Suprapubic skin (tissue), 4 donors: ENCODE data around the gene SYN1. TPM values are rescaled to one million over a fixed set of nuclear protein-coding genes. Genes with fewer than 3 reads are reported as not detected.
A peak's percentile ranks its signal among the peaks of the same experiment; 100 is the strongest.
"Not testable (repeated sequence)": the region's sequence is repeated elsewhere in the genome, so short reads cannot be mapped to it uniquely, and the experiment has no call there.

Source experiments
- DNase-seq, 2 donors: peaks; one replicate each; pipeline ENCODE4 v3.0.0-alpha.2; 2019; ENCODE audit warnings: low spot score in 2 of 2
- H3K27ac ChIP-seq: fragments of 200-600 bp; sonication (generic); one replicate; pipeline ENCODE4 v1.5.1; 2019
- H3K27me3 ChIP-seq: fragments of 200-600 bp; sonication (generic); one replicate; pipeline ENCODE4 v1.5.1; 2019
- H3K36me3 ChIP-seq: fragments of 200-600 bp; sonication (generic); one replicate; pipeline ENCODE4 v1.5.1; 2019
- H3K4me1 ChIP-seq: fragments of 200-600 bp; sonication (generic); one replicate; pipeline ENCODE4 v1.5.1; 2019
- H3K4me3 ChIP-seq: fragments of 200-600 bp; sonication (generic); one replicate; pipeline ENCODE4 v1.5.1; 2019; ENCODE audit warnings: mild to moderate bottlenecking
- H3K9me3 ChIP-seq: fragments of 200-600 bp; sonication (generic); one replicate; pipeline ENCODE4 v1.5.1; 2019
- EP300 ChIP-seq: sonication (generic); formaldehyde crosslinking; IDR thresholded peaks from one replicate; pipeline ENCODE4 v1.6.1; 2017; ENCODE audit warnings: antibody characterized with exemption
- POLR2A ChIP-seq, 2 donors: fragments of 450-650 bp; IDR thresholded peaks; one replicate each; pipeline ENCODE4 v1.6.1; 2017; ENCODE audit warnings: antibody characterized with exemption in 2 of 2, mild to moderate bottlenecking in 2 of 2, moderate library complexity in 2 of 2
- POLR2AphosphoS5 ChIP-seq, 3 donors: sonication (generic); formaldehyde crosslinking; IDR thresholded peaks; one replicate each; pipeline ENCODE4 v1.6.1; 2017; ENCODE audit warnings: antibody characterized with exemption in 3 of 3
- WGBS: methylation state at CpG from one replicate; pipeline ENCODE4 v1.1.5; 2018; 5-methylcytosine and 5-hydroxymethylcytosine counted together
- total RNA-seq, 4 donors: library from RNA; depleted of rRNA; stranded (reverse); fragments of >200 nt; gene quantifications; one replicate each; pipeline ENCODE4 v1.1.0, GENCODE V29; 2016
- TF ChIP-seq, protein P1 (sequence below), 2 donors: fragments of 200-600 bp in 1 of 2; fragments of 450-650 bp in 1 of 2; sonication (generic) in 1 of 2; IDR thresholded peaks; one replicate each; pipeline ENCODE4 v1.5.1; 2016 to 2019; ENCODE audit warnings: antibody characterized with exemption in 2 of 2, mild to moderate bottlenecking in 1 of 2, moderate library complexity in 1 of 2

Gene SYN1
- total RNA-seq, result 1 to 10 TPM in 1 of 4 donors, under 1 TPM in 2, not detected in 1; 0.34 to 2.2 (median 0.89) TPM

DNA sequence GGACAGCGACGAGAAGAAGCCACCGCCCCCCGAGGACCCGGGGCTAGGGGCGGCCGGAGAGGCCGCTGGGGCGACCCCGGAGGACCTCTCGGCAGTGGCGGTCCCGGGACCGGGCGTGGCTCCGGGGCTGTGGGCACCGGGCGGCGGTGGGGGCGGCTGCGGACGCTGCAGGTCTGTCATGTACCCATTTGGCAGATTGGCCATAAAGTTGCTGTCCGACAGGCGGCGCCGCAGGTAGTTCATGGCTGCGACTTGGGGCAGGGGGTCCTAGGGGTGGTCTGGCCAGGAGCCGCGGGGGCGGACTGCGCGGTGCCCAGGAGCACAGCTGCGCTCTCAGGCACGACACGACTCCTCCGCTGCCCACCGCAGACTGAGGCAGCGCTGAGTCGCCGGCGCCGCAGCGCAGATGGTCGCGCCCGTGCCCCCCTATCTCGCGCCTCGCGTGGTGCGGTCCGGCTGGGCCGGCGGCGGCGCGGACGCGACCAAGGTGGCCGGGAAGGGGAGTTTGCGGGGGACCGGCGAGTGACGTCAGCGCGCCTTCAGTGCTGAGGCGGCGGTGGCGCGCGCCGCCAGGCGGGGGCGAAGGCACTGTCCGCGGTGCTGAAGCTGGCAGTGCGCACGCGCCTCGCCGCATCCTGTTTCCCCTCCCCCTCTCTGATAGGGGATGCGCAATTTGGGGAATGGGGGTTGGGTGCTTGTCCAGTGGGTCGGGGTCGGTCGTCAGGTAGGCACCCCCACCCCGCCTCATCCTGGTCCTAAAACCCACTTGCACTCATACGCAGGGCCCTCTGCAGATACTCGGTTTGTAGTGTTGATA, at the start of gene SYN1:
Gene SYN1 (minus strand): TSS at position 372 of the 817 bp plus-strand sequence. CDS start 129 bp downstream, at position 243.
- Histone ChIP-seq H3K4me1 (peaks cover 10% of the 10 kb centered on the region), H3K4me3 (peak within 1 kb of the TSS; percentile 37), H3K36me3 (no peaks in the 10 kb centered on the region), H3K27ac (no peak within 1 kb of the TSS), H3K9me3 (no peaks in the 10 kb centered on the region), H3K27me3 (peaks cover 4% of the 10 kb centered on the region)
- peak in 1 of 2 donors; percentile 82 for DNase-seq
- 22% methylated on average over 5 of the region's 88 CpGs for WGBS
- TF ChIP-seq EP300, result no peak
- TF ChIP-seq, protein P1, sequence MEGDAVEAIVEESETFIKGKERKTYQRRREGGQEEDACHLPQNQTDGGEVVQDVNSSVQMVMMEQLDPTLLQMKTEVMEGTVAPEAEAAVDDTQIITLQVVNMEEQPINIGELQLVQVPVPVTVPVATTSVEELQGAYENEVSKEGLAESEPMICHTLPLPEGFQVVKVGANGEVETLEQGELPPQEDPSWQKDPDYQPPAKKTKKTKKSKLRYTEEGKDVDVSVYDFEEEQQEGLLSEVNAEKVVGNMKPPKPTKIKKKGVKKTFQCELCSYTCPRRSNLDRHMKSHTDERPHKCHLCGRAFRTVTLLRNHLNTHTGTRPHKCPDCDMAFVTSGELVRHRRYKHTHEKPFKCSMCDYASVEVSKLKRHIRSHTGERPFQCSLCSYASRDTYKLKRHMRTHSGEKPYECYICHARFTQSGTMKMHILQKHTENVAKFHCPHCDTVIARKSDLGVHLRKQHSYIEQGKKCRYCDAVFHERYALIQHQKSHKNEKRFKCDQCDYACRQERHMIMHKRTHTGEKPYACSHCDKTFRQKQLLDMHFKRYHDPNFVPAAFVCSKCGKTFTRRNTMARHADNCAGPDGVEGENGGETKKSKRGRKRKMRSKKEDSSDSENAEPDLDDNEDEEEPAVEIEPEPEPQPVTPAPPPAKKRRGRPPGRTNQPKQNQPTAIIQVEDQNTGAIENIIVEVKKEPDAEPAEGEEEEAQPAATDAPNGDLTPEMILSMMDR (IDR thresholded peaks at IDR 0.05), result peak in 1 of 2 donors; percentile 8
- no peak for TF ChIP-seq POLR2A (IDR thresholded peaks at IDR 0.05)

DNA sequence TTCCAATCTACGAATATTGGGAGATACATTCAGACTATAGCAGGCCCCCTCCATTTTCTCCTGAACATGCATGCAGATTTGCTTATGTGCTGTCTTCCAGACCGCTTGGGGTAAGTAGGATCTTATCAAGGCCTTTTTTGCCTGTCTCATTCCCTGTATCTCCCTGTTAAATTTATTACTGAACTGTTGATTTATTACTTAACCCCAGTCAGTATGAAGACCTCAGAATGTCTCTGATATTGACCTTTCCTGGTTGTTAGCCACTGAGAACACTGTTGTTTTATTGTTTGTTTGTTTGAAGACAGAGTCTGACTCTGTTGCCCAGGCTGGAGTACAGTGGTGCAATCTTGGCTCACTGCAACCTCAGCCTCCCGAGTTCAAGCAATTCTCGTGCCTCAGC, 46.1 kb upstream of the SYN1 start:
- H3K27ac ChIP-seq, H3K4me3 ChIP-seq, H3K4me1 ChIP-seq, H3K36me3 ChIP-seq, H3K27me3 ChIP-seq, DNase-seq, H3K9me3 ChIP-seq: not testable (repeated sequence)
- WGBS, result 85% methylated on average over 4 of the region's 4 CpGs

DNA sequence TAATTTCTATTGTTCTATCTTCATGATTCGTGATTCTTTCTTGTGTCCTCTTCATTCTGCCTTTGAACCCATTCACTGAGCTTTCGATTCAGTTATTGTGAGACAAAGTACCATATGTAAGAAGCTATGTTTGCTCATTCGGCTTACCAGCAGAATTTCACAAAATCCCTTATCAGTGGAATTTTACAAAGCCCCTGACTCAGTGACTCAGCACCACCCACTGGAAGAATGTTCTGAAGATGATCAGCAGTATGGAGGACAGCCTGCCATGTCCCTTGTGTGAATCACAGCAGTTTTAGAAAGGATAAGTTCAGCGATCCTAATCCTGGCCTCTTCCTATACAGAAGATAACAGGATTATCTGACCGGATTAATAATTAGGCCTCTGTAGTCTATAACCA, 45.1 kb upstream of the SYN1 start:
- 77% methylated on average over 5 of the region's 5 CpGs for WGBS
- H3K4me1 ChIP-seq, result no peaks in the 10 kb centered on the region
- TF ChIP-seq POLR2A (IDR thresholded peaks at IDR 0.05), result no peak
- no peak for TF ChIP-seq EP300
- TF ChIP-seq, protein P1 (IDR thresholded peaks at IDR 0.05), result no peak
- no peak for TF ChIP-seq POLR2AphosphoS5 (IDR thresholded peaks at IDR 0.05)
- DNase-seq, result no peak
- H3K4me3 ChIP-seq, result no peak overlapping the region
- no peaks in the 10 kb centered on the region for H3K27me3 ChIP-seq
- no peaks in the 10 kb centered on the region for H3K9me3 ChIP-seq
- no peaks in the 10 kb centered on the region for H3K36me3 ChIP-seq
- no peak overlapping the region for H3K27ac ChIP-seq

DNA sequence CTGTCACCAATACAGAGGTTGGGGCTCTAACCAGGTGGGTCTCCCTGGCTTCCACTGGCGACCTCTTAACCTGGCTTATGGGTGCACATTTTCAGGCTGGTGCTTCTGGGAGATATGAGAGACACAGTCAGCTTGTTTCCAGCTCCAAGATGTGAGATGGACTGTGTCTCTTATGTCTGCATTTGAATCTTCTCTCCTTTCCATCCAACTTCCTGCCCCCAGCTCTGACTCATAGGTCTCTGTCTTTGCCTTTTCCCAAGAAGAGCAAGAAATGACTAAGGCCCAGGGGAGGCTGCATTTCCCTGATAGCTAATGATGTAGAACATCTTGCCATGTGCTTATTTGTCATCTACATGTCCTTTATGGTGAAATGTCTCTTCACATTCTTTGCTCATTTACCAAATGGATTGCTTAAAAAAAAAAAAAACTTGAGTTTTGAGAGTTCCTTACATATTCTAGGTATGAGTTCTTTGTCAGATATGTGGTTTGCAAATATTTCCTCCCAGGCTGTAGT, 42.5 kb upstream of the SYN1 start:
- Histone ChIP-seq H3K27me3 (no peaks in the 10 kb centered on the region), H3K9me3 (no peaks in the 10 kb centered on the region), H3K4me1 (peaks cover 2% of the 10 kb centered on the region), H3K27ac (no peak overlapping the region), H3K36me3 (peaks cover 4% of the 10 kb centered on the region), H3K4me3 (no peak overlapping the region)
- DNase-seq, result no peak
- WGBS, result 67% methylated on average over 1 of the region's 1 CpG
- no peak for TF ChIP-seq EP300
- no peak for TF ChIP-seq POLR2A (IDR thresholded peaks at IDR 0.05)
- no peak for TF ChIP-seq POLR2AphosphoS5 (IDR thresholded peaks at IDR 0.05)
- TF ChIP-seq, protein P1 (IDR thresholded peaks at IDR 0.05), result no peak

DNA sequence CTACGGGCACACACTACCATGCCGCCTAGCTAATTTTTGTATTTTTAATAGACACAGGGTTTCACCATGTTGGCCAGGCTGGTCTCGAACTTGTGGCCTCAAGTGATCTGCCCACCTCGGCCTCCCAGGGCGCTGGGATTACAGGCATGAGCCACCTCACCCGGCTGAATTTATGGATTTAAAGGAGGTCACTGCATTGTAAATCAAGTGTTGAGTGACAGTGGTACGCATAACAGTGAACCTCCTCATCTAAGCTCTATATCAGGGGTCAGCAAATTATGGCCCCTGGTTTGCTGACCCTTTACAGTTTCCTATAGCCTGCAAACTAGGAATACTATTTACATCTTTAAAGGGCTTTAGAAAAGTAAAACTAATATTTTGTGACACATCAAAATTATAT, 41.9 kb upstream of the SYN1 start:
- DNase-seq, result no peak
- peaks cover 10% of the 10 kb centered on the region for H3K36me3 ChIP-seq

DNA sequence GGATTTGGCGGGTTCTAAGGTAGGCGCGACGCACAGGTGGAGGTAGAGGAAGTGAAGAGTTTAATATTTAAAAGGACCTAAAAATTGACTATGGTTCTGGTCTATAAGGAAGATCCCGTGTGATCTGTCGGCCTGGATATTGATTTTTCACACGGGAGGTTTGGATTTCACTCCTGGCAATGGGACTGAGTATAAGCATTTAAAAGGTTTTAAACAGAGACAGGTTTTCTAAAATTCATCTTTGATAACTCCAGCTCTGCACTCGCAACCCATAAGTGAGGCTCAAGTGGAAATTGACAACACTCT, 39.7 kb upstream of the SYN1 start:
- Histone ChIP-seq H3K36me3 (peaks cover 21% of the 10 kb centered on the region), H3K4me1 (peaks cover 2% of the 10 kb centered on the region), H3K9me3 (no peaks in the 10 kb centered on the region), H3K27me3 (no peaks in the 10 kb centered on the region), H3K4me3 (peak overlapping the region; percentile 62), H3K27ac (peak overlapping the region; percentile 97)
- WGBS, result 43% methylated on average over 8 of the region's 8 CpGs
- DNase-seq, result no peak
- TF ChIP-seq POLR2A (IDR thresholded peaks at IDR 0.05) (no peak), POLR2AphosphoS5 (IDR thresholded peaks at IDR 0.05) (no peak), EP300 (no peak)
- TF ChIP-seq, protein P1 (IDR thresholded peaks at IDR 0.05), result no peak

More for the DNA sequence above, 41.9 kb upstream of the SYN1 start:
- H3K4me3 ChIP-seq, result no peak overlapping the region
- H3K9me3 ChIP-seq, result no peaks in the 10 kb centered on the region
- H3K27me3 ChIP-seq, result no peaks in the 10 kb centered on the region
- 87% methylated on average over 7 of the region's 7 CpGs for WGBS
- TF ChIP-seq POLR2A (IDR thresholded peaks at IDR 0.05), result no peak
- H3K27ac ChIP-seq, result no peak overlapping the region
- H3K4me1 ChIP-seq, result peaks cover 2% of the 10 kb centered on the region
